ENCODE data around the gene TSPAN11. TPM values are rescaled to one million over a fixed set of nuclear protein-coding genes. Genes with fewer than 3 reads are reported as not detected.

The TSPAN11 gene
- total RNA-seq, result under 0.01 and 0.69 TPM in 2 replicates

GRCh38 chr12:30926243-30927221, at the start of gene TSPAN11:
Gene TSPAN11, plus strand, starts transcription at chr12:30926748. Its CDS starts 27,244 bp downstream, at chr12:30953992.

Other genes starting within 250 kb of the TSPAN11 start
- gene IPO8, start 230.9 kb upstream of the TSPAN11 start, total RNA-seq, result 46.0 and 50.3 TPM in 2 replicates
- 29.1 and 48.7 TPM in 2 replicates for gene CAPRIN2, start 171.8 kb upstream of the TSPAN11 start, total RNA-seq
- 16.9 and 21.1 TPM in 2 replicates for gene DDX11, start 147.1 kb downstream of the TSPAN11 start, total RNA-seq

Data from smooth muscle cell of the umbilical artery (primary cell).